DND-41 (cell line): ENCODE data around the gene ALAS2.

Source experiments
- CTCF ChIP-seq: IDR thresholded peaks from 2 replicates; pipeline ENCODE4 v1.5.1; 2012; ENCODE audit warnings: borderline replicate concordance, low read length, moderate library complexity, mild to moderate bottlenecking; ENCODE audit not compliant: poor library complexity, severe bottlenecking; ENCODE audit errors: extremely low read depth
- EZH2 ChIP-seq: IDR thresholded peaks from 3 replicates; pipeline ENCODE4 v1.6.1; 2012; ENCODE audit warnings: borderline replicate concordance, low read depth, mild to moderate bottlenecking, moderate library complexity, low read length, inconsistent platforms; ENCODE audit not compliant: severe bottlenecking

- no peak for TF ChIP-seq EZH2
- TF ChIP-seq CTCF: no peak
Observed at GRCh38 chrX:55004231-55004630, 26.5 kb downstream of the ALAS2 start.
